OCI-LY3 (cell line): ENCODE results near the gene YAP1.

ENCODE experiments used
- EZH2phosphoT487 ChIP-seq: fragments of 200-600 bp; shearing (Covaris generic); IDR thresholded peaks from 2 replicates; pipeline ENCODE4 v1.6.1; 2018; ENCODE audit warnings: antibody characterized with exemption, mixed run types, low read depth
- TF ChIP-seq, protein P1 (sequence below): fragments of 200-600, 300-600 bp; sonication (generic); IDR thresholded peaks from 2 replicates; pipeline ENCODE4 v1.5.1; 2014; ENCODE audit warnings: antibody characterized with exemption, low read length, low read depth

DNA sequence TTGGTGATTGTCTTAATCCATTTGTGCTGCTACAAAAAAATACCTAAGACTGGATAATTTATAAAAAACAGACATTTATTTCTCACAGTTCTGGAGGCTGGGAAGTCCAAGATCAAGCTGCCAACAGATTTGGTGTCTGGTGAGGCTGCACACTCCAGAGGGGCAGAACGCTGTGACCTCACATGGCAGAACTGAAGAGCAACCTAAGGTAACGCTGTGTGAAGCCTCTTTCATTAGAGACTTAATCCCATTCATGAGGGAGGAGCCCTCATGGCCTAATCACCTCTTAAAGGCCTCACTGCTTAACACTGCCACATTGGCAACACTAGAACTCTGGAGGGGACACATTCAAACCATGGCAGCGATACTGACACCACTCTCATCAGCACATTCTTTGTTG, 164.4 kb downstream of the YAP1 start:
- TF ChIP-seq, protein P1, sequence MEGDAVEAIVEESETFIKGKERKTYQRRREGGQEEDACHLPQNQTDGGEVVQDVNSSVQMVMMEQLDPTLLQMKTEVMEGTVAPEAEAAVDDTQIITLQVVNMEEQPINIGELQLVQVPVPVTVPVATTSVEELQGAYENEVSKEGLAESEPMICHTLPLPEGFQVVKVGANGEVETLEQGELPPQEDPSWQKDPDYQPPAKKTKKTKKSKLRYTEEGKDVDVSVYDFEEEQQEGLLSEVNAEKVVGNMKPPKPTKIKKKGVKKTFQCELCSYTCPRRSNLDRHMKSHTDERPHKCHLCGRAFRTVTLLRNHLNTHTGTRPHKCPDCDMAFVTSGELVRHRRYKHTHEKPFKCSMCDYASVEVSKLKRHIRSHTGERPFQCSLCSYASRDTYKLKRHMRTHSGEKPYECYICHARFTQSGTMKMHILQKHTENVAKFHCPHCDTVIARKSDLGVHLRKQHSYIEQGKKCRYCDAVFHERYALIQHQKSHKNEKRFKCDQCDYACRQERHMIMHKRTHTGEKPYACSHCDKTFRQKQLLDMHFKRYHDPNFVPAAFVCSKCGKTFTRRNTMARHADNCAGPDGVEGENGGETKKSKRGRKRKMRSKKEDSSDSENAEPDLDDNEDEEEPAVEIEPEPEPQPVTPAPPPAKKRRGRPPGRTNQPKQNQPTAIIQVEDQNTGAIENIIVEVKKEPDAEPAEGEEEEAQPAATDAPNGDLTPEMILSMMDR, result no peak
- TF ChIP-seq EZH2phosphoT487, result no peak
